Hepatocyte (in vitro differentiated cells): Measurements from ENCODE around the gene ACIN1.

ENCODE experiments used
- CTCF ChIP-seq: fragments of 200-600 bp; sonication (generic); IDR thresholded peaks from 2 replicates; pipeline ENCODE4 v1.5.1; 2016; ENCODE audit warnings: antibody characterized with exemption, mild to moderate bottlenecking; ENCODE audit not compliant: poor library complexity
- EZH2 ChIP-seq: fragments of 200-600 bp; sonication (generic); IDR thresholded peaks from 2 replicates; pipeline ENCODE4 v1.6.1; 2016; ENCODE audit warnings: antibody characterized with exemption, mild to moderate bottlenecking, borderline replicate concordance

DNA sequence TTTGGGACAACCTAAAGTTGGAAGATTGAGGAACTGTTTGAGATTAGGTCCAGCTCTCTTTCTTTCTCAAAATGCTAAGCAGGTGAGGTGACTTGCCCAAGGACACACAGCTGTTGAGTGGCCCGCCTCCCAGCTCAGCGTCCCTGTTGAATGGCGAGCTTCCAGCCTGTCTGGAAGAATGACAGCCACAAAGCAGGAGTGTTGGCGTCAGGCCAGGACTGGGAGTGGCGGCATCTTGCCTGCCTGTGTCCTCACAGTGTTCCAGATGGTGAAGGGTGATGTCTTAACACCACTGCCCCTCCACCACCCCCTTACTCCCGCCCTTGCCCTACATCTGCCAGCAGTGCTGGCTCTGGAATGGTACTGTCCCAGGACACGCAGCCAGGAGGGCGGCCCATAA is 28.5 kb upstream of the ACIN1 start:
- TF ChIP-seq CTCF: no peak
- no peak for TF ChIP-seq EZH2
